Stimulated activated CD4-positive, alpha-beta T cell treated with anti-CD3 and anti-CD28 coated beads, TNF-alpha, amount 100 ng/mL, for 24 hours (primary cell): ENCODE results near the gene TEX44.

ENCODE experiments used
- DNase-seq, 3 experiments: peaks; one replicate each; pipeline ENCODE4 v3.0.0-alpha.2; 2020; ENCODE audit warnings: low read depth in 3 of 3

The TEX44 gene

DNA sequence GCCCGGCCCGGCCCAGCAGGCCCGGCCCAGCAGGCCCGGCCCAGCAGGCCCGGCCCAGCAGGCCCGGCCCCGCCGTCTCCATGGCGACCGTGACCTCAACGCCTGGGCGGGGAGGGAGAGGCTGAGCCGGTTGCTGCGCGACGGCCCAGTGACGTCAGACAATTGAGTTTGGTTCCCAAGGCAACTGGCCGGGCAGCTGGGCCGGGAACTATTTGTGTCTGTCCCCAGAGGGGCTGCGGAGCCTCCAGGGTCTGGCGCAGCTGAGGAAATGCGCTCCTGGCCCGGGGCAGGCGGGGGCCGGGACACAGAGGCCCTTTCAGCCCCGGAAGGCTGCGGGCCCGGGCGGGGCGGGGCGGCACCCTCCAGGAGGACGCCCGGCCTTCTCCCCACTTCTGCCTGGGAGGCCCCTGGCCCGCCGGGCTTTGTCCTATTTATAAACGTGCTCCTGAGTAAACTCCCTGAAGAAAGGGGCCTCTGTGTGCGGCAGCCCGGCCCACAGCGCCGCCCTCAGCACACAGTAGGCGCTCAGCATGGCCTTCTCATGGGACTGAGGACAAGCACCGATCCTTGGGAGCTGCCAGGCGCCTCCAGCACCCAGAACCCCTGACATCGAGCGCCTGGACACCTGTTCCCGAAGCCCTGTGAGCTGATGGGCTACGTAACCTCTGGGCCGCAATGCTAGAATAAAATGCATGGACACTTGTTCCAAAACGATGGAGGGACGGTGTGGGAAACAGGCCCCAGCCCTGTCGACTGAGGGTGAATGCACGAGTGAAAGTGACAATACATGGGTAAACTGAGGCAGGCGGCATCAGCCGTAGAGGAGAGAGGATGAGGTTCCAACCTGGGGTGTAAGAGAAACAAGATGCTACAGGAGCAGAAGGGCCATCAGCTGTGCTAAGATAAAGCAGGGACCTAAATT, 12.3 kb downstream of the TEX44 start:
- peak; percentile 90 to 93 (median 93) for DNase-seq

DNA sequence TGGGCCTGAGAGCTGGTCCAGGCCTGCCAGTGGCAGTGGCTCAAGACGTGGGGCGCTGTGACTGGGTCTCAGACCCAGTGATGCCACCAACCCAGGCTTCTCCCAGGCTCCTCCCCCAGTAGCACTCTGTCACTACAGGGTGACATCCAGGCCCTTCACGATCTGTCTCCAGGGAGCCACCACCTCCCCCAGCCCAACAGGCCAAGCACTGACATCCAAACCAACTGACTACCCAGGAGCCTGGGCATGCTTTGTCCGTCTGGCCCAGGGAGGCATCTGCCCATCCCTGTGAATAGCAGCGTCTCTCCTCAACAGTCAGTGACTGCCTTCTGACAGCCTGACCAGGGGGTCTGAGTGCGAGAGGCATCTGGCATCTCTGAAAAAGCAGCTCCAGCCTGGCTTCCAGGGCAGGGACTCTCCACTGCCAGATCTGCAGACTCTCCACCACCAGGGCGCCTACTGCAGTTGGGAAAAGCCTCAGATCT, 13.0 kb downstream of the TEX44 start:
- no peak for DNase-seq

DNA sequence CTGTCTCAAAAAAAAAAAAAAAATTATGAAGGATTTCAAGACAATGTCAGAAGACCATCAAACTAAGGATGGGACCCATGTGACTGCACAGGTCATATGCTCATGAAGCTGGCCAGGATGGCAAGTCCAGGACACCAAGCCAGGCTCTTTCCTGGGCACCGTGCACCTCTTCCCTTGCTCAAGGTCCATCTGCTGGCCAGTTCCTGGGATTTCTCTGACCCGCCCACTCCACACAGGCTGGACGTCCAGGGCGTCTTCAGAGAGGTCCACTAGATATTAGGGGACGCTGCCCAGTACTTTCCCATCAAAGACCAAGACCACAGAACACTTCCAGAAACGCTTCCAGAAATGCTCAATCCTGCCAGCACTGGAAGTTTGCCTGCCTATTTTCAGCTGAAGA, 14.3 kb downstream of the TEX44 start:
- no peak for DNase-seq

DNA sequence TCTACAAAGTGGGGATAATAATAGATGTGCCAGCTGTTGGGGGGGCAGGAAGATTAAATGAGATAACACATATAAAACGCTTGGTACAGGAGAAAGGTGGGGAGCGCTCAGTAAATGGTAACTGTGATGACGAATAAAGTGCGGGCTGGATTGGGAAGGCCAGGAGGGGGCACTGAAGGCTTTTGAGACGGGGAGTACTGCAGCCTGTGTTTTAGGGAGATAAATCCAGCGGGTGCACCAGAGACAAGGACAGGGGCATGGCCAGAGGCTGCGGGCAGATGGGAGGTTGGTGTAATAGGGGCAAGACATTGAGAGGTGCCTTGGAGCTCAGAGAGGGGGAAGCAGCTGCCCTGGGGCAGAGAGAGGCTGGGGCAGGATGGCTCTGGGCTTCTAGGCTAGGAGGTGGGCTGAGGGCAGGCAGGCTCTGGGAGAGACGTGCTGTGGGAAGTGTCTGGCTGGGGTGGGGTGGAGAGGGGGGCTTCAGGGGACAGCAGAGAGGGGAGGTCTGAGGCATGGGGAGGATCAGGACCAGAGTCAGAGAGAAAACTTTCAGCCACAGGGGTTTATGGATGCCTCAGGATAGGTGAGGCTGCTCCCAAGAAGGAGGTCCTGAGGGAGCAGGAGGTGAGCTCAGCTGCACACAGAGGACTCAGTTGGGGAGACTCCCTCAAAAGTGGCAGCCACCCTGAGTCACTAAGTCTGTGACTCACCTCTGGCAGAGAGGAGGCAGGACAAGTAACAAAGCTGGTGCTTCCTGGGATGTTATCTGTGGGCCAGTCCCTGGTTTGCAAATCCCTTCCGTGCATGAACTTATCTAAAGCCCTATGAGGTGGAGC, 18.8 kb downstream of the TEX44 start:
- peak; percentile 47 to 65 (median 48) for DNase-seq

DNA sequence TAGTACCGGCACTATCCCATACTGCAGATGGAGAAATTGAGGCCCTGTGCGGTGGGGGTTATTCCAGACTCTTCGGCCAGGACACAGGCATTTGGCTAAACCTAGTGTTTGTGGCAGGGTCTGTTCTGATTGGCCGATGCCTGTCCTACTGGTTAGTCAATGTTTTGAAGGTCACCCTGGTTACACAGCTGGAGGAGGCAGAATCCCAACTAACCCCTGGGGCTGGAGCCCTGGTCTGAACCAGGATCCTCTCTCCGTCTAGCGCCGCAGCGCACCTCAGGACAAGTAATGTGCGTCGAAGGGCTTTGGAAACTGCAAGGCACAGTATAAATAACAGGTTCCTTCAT, 19.4 kb downstream of the TEX44 start:
- no peak for DNase-seq

DNA sequence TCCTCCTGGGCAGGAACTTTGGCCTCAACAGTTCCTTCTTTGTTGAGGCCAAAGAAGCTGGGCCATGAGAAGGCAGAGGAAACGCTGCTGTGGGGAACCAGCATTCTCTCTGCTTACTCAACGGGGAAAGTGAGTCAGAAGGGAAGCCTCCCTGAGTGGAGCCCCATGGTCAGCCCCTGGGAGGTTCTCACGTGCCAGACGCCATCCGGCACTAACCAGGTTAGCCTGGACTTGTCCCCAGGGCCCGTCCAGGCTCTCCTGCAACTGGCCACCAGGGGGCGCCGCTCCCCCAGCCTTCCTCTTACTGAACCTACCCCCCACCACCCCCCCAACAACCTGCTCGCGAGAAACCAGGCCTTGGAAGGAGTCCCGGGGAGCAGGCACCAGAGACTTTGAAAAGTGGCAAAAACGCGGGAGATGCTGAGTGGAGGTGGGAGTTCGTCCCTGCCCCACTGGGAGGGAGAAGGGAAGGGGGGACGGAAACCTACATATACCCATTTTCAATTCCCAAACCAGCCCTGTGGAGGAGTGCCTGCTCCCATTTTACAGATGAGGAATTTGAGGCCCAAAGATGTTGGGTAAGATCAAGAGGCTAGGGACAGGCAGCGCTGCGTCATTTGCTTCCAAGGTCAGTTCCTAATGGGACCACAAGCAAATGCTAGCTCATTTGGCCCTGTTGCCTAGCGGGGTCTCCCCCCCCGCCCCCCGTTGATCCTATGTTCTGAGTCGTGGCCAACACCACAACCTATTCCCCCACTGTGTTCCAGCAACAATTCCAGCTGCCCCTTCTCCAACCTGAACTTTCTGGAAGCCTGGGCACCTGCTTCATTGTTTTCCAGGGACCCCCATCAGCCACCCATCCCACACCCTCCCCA, 20.0 kb downstream of the TEX44 start:
- DNase-seq, result peak; percentile 88 to 98 (median 89)

DNA sequence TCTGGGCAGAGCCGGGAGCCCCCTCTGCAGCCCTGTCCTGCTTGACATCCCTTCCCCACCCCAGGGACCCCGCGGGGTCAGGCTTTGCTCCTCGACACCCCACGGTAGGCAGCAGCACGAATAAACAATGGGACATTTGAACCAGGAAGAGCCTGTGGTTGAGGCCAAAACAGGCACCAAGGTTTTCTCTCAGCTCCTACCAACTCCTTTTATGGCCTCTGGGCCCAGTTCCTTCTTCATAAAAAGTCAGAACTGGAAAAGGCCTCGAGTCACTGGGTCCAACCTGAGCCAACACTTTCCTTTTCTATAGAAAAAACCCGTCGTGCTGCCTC, 20.6 kb downstream of the TEX44 start:
- DNase-seq, result no peak

DNA sequence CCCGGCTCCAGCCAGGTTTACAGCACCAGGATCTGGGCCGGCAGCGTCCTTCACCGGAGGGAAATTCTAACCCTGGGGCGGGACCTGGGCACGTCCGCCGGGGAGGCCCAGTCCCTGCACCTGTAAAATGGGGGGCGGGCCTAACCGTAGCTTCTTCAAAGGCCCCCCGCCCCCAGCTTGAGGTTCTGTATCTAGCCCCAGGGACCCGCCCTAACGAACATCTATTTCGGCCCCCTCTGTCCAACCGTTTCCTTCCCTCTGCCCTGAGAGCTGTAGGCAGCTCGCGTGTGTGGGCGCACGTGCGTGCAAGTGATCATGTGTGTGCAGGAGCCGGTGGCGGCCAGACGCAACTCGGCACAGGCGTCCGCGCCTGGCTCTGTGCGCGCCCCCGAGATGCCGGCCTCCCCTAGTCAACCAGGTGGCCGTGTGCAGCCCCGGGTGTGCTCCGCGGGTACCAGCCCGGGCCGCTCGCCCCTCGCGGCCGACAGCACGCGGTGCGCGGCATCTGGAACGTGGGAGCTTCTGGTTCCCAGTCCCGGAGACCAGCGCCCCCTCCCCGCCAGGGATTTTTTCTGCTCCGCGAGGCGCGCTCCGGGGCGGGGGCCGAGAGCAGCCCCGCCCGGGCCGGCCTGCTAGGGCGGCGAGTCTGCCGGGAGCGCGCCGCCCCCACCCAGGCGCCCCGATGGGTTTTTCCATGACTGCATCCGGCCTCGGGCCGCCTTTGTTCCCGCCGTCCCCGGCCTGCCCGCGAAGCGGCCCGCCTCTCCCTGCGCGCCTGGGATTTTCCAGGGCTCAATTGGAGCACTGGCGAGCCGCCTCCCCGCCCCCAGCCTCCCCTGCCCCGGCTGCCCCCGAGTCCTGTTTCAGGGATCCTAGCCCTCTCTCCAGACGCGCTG, 21.2 kb downstream of the TEX44 start:
- DNase-seq, result peak; percentile 69 to 90 (median 73)

DNA sequence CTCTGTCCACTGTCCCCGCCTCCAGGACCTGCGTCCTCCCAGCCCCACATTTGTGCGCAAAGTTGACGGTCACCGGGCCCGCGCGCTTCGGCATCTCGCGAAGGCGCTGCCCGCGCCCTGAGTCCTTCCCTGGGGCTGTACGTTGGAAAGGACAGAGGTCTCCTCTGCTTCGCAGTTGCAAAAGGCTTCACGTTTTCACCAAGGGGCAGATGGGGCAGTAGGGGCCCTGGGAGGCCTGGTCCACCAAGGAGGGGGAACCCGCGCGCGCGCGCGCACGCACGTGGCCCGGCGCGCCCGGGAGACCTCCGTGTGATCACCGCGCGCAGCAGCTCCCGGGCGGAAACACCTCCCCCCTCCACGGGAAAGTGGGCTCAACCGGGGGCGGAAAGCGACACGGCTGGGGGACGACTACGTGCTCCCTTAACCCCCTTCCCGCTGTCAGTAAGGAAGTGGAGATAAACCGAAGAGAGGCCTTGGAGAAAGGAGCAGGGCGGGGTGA, 21.9 kb downstream of the TEX44 start:
- peak in 1 of 3 experiments; percentile 56 for DNase-seq

DNA sequence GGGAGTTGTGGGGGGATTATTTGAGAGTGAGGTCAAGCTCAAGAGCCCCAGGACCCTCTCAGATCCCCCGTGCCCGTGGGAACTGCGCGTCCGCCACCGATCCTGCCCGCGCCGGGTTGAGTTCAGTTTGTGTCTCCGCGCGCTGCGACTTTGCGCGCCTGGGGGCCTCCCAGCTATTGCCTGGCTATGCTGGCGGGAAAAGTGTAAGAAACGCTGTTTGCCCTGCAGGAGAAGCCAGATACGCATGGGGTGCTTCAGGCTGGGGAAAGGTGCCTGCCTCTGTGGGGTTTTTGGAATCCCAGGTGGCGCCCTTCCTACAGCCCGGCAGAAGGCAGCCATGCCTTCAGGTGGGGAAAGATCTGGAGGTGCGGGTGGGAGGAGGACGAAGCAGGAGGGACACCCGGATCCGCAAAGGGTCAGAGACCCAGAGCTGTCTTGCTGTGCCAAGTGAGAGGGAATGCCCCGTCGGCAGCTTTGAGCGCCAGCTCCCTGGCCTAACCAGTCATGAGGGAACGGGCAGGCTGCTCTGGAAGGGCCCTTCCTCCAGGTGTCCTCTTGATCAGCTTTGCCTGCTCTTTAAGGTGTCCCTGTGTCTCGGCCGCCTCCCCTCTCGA, 22.5 kb downstream of the TEX44 start:
- peak in 1 of 3 experiments; percentile 11 for DNase-seq

DNA sequence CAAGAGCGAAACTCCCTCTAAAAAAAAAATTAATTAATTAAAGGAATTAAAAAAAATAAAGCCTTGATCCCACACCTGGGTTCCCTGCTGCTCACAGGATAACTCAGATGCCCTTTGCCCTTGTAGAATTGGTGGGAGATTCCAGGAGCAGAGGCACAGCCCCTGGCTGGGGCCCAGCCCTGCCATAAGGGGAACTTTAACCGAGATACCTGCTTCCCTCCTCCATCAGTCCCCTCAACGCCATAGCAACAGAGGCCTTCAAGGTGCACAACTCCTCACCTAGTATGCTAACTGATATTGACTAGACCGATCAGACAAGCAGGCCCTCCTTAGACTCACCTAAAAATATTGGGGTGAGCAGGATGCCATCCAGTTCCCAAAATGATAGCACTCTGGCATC, 23.6 kb downstream of the TEX44 start:
- no peak for DNase-seq

DNA sequence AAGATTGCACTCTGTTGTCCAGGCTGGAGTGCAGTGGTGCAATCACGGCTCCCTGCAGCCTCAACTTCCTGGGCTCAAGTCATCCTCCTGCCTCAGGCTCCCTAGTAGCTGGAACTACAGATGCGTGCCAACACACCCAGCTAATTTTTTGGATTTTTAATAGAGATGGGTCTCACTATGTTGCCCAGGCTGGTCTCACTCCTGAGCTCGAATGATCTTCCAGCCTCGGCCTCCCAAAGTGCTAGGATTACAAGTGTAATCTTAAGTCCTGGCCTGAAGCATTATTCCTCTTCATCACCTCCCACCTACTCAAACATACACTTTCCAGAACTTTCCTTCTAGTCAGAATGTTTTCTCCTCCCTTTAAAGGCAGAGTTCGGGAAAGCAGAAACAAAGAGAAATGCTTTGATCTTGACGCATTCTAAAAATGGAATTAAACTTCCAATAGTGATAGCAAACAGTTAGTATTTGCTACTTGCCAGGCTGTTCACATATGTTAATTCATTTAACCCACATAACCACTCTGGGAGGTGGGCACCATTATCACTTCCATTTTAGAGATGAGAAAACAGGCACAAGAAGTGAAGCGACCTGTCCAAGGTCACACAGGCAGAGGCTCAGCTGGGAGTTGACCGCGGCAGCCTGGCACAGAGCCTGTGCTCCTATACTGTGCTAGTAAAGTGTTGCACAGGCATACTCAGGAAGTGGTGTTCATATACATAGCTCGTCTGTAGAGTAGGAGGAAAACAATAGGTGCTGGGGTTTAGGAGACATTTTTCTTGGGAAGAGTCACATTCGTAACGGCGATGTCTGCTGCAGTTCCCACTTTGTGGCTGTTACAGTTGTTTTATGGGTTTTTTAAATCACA, 24.6 kb downstream of the TEX44 start:
- no peak for DNase-seq

DNA sequence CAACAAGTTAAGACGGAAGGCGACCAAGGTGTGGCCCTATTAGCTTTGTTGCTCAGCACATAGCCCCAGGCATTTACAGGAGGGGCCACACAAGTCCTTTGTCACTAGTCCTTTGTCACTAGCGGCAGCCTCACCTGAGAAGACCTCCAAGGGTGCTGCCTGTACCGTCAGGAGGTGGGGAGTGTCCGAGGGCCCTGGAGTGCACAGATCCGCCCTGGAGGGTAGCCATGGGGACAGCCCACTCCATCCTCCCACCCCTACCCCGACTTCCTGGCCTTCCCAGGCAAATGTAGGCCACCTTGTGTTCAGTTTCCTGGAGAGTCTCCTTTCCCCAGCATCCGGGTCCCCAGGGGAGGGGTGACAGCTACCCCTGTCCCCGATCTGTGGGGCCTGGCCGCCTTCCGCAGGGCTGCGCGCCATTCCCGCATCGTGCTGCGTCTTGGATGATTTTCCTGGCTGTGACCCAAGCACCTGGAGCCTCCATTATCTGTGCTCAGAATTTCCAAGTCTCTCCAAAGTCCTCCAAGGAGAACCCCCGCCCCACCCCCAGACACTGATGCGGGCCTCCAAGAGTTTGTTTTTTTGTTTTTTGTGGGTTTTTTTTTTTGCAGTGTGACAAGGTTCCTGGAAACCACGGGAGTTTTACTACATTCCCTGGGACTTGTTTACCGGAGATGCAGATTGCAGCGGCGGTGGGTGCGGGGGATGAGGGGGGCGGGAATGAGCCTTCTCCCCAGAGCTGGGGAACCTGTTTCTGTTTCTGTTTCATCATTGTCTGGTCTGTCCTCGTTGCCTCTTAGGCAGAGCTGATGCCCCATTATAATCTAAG, 28.6 kb downstream of the TEX44 start:
- peak in 1 of 3 experiments; percentile 21 for DNase-seq

DNA sequence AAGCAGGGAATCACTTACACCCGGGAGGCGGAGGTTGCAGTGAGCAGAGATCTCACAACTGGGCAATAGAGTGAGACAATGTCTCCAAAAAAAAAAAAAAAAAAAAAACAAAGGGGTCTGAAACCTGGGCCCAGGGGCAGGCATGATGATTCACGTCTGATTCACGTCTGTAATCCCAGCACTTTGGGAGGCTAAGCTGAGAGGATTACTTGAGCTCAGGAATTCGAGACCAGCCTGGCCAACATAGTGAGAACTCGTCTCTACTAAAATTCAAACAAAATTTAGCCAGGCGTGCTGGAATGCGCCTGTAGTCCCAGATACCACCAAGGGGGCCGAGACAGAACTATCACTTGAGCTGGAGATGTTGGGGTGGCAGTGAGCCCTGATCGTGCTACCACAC, 30.3 kb downstream of the TEX44 start:
- no peak for DNase-seq

DNA sequence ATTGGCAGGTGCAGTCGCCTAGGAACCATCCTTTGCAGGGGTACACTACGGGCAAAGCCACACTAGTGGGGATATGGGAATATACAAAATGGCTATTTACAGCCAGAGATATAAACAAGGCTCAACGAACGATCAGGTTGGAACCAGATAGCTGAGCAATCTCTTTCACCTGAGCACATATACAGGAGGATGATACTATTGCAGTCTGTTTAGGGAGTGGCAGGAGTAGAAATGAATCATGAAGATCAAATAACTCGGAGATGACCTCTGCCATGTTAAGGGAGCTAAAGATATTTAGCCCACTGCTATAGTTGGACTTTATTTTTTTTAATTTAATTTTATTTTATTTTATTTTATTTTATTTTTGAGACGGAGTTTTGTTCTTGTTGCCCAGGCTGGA, 33.8 kb downstream of the TEX44 start:
- DNase-seq, result no peak

DNA sequence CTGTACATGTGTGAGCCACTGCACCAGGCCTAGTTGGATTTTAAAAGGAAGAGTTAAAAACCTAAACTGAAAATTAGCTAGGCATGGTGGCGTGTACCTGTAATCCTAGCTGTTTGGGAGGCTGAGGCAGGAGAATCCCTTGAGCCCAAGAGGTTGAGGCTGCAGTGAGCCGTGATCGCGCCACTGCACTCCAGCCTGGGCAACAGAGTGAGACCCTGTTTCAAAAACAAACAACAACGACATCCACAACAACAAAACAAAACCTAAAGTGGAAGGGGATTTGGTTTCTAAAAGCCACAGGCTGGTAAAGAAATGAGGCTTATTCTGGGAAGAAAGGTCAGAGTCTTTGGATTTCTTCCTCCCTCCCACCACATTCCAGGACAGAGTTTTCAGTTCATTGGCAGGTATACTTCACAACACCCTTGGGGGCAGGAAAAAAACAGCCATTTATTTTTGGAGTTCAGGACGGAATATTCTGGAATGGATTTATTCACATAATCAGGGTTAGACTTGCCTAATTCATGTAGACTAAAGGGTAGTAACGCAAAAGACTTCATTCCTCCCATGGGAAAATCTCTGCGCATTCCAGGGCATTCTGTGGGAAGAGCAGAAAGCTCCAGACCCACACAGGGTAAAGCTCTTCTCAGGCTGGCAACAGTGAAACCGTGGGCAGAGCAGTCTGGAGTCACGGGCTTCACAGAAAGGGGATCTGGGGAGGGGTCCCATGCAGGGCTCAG, 34.9 kb downstream of the TEX44 start:
- no peak for DNase-seq

DNA sequence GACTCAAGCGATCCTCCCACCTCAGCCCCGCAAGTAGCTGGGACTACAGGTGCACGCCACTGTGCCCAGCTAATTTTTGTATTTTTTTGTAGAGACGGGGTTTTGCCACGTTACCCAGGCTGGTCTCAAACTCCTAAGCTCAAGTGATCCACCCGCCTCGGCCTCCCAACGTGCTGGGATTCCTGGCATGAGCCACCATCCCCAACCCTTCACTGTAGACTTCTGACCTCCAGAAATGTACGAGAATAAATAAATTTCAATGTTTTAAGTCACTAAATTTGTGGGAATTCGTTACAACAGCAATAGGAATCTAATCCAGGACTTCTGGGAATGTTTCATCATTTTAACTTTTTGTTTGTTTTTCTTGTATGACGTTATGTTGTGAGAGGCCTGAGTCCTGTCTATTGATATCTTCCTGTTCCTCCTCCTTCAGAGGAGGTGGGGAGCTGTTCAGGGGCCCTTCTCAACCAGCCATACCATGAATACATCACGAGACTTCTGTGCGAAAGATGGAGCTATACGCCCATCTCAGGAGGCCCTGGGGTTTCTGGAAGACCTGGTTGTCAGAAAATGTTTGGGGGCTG, 40.0 kb downstream of the TEX44 start:
- DNase-seq, result no peak
